GM19463 (cell line): Measurements from ENCODE around the gene STXBP5L.
"Not testable (repeated sequence)": the region's sequence is repeated elsewhere in the genome, so short reads cannot be mapped to it uniquely, and the experiment has no call there.

Experiments used
- ATAC-seq: cut with Tn5 transposase; IDR thresholded peaks from one replicate; pipeline ENCODE4 v1.9.1; 2021; ENCODE audit warnings: mild to moderate bottlenecking, moderate library complexity; ENCODE audit not compliant: unreplicated experiment

Gene STXBP5L

DNA sequence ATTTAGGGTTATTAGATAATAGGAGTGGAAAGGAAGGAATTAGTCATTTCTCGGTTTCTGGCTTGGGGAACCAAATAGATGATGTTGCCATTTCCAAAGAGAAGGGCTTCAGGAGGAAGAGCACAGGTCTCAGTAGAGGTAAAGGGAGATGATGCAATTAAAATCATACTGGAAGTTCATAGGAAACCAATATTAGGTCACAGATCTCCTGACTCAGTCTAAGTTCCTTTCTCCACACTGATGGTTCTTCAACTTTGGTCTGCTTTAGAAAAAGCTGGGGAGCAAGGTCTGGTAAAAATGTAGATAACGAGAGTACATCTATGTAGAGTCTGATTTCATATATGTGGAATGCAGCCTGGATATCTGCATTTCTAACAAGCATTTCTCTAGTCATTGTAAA is 506.9 kb downstream of the STXBP5L start:
- no peak for ATAC-seq

DNA sequence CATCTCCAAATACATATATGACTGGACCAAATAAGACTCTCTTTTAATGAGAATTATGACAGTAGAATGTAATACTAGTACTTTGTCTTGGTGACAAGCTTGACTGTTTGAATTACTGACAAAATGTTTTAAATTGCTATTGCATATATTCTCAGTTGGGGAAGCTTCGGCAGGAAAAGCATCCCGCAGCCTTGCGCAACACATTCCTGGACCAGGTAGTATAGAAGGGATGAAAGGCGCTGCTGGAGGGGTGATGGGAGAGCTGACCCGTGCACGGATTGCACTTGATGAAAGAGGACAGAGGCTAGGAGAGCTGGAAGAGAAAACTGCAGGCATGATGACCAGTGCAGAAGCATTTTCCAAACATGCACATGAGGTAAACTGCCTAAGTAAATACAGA is 510.2 kb downstream of the STXBP5L start:
- ATAC-seq = no peak

- ATAC-seq = no peak
These were observed 516.5 kb downstream of the STXBP5L start for GRCh38 chr3:121424549-121424948.

DNA sequence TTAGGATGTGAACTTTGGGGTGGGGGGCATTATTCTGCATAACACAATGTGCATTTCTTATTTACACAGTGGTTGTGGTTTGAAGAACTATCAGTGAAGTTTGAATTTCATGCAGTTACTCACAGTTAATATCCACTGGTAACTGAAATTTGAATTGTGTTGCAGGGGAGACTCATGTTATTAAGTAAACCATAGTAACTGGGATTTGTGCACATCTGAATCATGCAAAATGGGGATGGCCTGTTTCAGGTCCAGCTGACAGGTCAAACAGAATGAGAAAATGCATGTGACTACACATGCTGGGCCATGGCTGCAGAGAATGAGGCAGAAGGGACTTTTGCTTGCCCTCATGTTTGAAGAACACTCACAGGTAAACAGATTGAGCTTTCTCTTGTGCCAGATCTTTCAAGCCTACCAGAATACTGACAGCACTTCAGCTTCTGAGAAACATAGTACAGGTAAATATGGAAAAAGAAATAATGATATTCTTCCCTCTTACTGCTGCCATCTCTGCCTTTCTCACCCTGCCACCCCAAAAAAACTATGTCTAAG is 522.7 kb downstream of the STXBP5L start:
- no peak for ATAC-seq

DNA sequence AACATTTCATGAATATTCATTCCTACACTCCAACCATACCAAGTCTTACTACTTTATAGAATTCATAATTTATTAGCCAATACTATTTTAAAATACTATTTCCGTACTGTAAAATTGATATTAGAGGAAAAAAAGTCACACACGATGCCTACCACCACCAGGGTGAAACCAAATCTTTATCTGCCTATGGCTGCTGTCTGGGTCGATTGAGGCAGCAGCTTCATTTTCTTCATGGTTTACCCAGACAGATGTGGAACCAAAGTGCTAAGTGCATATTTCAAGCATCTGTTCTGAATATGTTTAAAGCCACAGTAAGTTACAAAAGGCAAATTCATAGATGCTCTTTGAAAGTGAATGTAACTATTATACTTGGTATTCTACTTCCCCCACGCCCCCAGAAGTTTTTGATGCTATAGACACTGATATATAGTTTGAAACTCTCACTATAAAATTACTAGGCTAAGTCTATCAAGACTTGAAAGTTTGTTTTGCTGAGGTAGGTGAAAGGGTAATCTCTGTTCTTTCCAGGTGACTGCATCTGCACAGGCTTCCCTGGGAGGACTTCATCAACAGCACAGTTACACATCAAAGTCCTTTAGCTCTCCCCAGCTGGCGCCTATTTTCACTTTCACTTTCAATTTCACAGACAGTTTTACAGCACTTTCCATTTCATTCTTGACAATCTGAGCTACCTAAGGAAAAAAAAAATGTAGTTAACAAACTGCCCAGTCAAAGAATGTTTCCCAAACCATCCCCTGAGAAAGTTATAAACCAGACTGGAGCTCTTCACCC is 523.9 kb downstream of the STXBP5L start:
- peak; percentile 97 for ATAC-seq

GRCh38 chr3:121436074-121436473 is 528.1 kb downstream of the STXBP5L start:
- no peak for ATAC-seq

- no peak for ATAC-seq
These were observed 528.6 kb downstream of the STXBP5L start for GRCh38 chr3:121436641-121437040.

- no peak for ATAC-seq
These were observed 535.5 kb downstream of the STXBP5L start for GRCh38 chr3:121443456-121443855.

DNA sequence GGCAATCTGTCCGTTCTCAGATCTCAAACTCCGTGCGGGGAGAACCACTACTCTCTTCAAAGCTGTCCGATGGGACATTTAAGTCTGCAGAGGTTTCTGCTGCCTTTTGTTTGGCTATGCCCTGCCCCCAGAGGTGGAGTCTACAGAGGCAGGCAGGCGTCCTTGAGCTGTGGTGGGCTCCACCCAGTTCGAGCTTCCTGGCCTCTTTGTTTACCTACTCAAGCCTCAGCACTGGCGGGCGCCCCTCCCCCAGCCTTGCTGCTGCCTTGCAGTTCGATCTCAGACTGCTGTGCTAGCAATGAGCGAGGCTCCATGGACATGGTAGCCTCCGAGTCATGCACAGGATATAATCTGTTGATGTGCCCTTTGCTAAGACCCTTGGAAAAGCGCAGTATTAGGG is 543.7 kb downstream of the STXBP5L start:
- ATAC-seq = not testable (repeated sequence)

- no peak for ATAC-seq
These were observed 554.6 kb downstream of the STXBP5L start for GRCh38 chr3:121462565-121462964.

DNA sequence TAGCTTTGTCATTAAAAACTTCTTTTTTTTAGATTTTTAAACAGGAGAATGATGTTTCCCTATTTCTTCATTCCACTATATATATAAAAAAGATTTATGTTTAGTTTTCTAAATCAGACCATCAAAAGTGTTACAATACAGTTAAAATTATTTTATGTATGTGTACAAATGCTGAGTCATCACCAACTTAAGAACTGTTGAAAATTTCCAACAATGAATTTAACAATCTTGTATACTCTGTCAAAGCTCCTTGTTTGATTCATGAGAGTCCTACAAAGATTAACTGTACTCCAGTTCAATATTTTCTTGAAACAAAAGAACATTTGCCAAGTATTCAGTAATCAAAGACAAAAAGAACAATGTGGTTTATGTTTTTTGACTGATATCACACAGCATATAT is 555.7 kb downstream of the STXBP5L start:
- ATAC-seq = no peak

- no peak for ATAC-seq
These were observed 559.1 kb downstream of the STXBP5L start for GRCh38 chr3:121467085-121467484.

GRCh38 chr3:121473001-121473400 is 565.0 kb downstream of the STXBP5L start:
- ATAC-seq = no peak
